Glomerular visceral epithelial cell (primary cell): ENCODE measurements around the gene KCNQ1.

Source experiments
- DNase-seq: peaks from one replicate; pipeline ENCODE4 v3.0.0-alpha.2; 2016; ENCODE audit errors: extremely low spot score

The KCNQ1 gene

DNA sequence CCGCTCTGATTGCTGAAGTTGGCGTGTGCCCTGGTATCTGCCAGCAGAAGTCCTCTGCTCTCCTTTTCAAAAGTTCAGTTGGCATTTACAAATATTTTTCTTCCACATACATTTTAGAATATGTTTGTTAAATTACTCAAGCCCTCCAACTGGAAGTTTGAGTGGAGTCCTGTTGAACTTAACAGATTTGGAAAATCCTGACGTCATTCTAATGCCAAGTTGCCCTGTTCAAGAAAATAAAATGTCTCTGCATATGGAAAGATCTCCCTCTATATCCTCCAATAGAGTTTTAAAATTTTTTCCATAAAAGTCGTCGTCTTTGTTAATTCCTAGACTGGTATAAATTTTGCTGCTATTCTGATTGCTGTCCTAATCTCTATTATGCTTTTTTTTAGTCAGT is 251.6 kb downstream of the KCNQ1 start:
- no peak for DNase-seq

DNA sequence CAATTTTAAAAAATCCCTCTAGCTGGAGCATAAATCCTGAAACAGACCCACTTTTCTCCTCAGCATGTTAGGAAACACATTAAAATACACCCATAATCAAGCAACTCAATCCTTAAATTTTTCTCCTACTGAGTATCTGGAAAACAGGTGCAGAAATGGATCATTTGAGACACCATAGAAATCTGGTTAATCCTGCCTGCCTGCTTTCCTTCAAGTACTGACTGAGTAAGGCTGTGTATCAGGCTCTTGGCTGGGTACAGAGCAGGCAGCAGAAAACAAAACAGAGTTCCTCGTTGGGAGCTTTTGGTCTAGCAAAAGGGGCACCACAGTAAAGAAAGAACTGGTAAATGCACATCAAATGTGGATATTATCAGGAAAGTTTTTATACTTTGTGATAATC is 253.1 kb downstream of the KCNQ1 start:
- DNase-seq = no peak

DNA sequence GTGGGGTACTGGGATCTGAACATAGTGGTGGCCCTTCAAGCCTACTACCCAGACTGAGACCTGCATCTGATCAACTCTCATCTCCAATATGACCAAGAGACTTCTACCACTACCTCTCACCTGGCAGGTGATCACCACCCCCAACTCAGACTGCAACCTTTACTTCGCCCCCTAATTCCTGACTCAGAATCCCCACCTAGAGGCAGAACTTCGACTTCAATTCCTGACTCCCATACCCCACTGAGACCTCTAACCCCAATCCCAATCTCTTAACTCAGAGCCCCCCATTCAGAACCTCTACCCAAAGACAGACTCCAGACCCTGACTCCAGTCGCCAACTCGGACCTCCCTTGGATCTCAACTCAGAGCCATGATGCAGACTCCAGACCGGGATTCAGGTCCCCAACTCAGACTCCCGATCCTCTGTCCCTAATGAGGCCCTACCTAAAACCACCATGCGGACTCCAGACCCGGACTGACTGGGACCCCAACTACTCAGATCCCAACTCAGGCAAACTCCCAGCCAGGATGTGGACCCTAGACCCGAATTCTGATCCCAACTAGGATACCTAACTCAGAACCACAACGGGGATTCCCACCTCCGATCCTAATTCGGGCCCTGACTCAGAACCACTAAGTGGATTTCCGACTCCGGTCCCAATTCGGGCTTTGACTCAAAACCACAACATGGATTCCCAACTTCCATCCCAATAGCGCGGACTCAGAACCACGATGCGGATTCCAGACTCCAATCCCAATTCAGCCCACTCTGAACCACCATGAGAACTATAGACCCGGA is 253.8 kb downstream of the KCNQ1 start:
- DNase-seq = no peak

DNA sequence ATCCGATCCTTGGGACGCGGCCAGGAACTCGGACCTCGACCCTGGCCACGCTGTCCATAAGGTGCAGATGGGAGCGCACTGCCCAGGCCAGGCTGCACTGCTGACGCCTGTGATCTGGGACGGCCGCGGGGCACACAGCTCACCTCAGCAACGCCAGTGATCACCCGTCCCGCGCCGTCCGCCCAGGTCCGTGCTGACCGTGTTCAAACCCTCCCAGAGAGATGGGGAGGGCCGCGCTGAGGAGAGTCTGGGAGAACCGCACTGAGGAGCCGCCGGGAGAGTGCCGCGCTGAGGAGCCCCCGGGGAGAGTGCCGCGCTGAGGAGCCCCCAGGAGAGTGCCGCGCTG is 254.3 kb downstream of the KCNQ1 start:
- DNase-seq = no peak

DNA sequence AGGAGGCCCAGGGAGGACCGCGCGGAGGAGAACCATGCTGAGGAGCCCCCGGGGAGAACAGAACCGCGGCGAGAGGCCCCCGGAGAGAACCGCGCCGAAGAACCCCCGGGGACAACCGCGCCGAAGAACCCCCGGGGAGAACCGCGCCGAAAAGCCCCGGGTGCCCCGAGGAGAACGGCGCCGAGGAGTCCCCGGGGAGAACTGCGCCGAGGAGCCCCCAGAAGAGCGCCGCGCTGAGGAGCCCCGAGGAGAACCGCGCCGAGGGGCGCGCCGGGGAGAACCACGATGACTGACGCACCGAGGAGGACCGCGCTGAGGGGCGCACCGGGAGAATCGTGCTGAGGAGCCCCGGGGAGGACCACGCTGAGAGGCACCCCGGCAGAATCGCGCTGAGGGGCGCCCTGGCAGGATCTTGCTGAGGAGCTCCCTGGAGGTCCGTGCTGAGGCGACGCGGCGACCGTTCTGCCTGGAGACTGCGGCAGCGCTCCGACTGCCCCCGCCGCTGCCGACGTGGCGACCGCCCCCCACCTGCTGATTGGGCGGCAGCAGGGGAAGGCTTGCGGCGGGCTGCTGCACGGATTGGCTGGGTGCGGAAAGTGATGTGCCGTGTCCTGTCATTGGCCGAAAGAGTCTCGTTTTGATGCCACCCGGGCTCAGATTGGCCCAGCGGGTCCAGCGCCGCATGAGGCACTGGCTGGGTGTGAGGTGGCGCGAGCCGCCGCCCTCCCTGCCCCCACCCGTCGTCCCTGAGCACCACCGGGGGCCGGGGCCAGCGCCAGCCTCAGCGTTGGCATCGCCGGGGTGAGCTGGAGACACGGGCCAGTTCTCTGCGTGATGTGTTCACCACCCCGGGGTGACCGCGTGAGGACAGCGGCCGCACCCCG is 255.0 kb downstream of the KCNQ1 start, which contains the start of gene KCNQ1OT1:
Gene KCNQ1OT1 (minus strand): TSS at position 464 of the 884 bp plus-strand sequence.
- DNase-seq = peak; percentile 90

DNA sequence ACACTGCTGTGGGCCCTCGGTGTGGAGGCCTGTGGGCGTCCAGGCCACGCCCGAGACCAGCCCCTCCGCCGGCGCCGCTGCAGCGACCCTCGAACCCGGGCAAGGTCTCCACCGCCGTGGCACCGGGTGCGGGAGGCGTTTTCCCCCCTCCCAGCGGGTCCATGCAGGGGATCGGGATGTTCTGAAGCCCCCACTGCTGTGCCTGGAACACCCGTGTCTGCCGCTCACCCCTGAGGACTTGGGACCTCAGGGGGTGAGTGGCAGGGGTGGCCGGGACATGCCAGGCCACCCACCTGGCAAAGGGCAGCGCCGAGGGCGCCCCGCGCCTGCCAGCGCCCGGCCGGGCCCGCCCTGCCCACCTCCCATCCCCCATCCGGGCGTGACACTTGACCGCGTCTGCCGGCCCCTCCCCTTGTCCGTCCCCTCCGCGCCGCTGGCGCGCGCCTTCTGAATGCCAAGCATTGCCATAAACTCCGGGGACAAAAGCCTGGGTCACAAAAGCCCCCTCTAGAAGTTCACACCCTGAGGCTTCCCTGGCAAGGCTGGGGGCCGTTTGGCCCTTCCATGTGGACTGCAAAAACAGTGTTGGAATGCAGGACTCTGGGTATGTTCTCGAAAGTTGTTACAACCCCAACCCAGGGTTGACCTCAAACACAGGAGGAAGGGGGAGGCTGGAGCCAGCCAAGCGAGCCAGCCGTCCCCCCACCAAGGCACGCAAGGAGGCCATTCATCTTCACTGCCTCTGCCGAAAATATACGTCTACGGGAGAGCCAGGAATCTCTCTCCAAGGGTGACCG is 255.8 kb downstream of the KCNQ1 start:
- DNase-seq = peak; percentile 52

DNA sequence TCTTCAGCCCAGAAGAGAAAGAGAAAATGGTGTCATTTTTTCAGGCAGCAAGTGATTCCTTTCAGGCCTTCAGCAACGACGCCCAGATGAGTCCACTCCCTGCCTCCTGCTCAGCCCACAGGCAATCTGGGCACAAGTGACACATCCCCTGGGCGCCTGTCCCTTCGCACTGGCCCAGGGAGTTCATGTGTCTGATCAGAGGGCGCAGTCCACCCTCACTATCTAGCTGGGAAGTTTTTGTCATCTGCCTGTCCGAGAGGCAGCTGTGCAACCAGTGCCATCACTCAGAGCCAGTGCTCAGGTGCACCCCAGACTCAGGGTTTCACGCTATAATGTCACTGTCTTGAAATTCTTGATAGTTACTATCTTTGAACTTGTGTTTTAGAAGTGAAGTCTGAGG is 256.4 kb downstream of the KCNQ1 start:
- DNase-seq = no peak

DNA sequence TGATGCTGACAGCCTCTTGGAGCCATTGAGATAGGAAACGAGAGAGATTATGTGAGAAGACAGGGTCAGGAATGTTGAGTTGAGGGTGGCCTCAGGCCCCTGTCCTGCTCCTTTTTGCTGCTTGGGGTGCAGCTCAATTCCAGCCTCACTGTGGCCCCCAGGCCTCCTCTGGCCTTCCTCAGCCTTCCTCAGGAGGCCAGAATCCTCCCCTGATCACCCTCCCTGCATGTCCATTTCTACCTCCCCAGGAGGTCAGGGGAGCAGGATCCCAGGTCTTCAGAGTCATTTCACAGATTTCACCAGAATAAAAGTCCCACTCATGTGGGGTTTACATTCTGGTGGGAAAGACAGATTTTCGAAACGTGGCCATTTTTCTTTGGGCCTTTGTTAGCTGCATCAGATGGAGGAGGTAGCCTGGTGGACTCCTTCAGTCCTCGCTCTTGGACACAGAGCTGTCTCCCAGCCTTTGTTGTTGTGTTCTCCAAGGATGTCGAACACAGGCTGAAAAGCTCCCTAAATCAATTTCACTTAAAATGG is 257.2 kb downstream of the KCNQ1 start:
- DNase-seq = no peak

DNA sequence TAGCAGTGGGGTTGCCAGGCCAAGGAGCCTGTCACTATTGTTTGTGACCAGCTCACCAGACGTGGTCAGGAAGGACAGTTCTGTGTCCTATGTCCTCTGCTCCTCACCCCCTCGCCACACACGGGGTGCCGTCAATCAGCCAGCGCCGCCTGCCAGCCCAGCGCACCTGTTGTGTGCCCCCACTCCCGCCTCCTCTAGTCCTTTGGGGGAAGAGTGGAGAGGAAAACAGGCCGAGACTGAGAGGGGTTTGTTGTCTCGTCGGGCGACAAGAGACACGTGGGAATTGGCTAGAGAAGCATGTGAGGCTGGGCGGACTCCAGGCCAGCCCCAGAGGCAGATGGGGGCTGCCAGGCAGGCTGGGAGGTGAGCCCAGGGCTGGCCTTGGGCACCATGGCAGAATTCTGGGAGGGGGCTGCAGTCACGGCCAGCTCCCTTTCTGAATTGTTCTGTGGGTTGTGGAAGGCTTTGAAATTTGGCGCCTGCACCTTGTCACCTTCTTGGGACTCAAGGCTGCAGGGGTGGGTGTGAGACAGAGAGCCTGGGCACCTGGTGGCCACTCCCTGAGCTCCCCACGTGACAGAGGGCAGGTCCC is 258.1 kb downstream of the KCNQ1 start:
- no peak for DNase-seq

DNA sequence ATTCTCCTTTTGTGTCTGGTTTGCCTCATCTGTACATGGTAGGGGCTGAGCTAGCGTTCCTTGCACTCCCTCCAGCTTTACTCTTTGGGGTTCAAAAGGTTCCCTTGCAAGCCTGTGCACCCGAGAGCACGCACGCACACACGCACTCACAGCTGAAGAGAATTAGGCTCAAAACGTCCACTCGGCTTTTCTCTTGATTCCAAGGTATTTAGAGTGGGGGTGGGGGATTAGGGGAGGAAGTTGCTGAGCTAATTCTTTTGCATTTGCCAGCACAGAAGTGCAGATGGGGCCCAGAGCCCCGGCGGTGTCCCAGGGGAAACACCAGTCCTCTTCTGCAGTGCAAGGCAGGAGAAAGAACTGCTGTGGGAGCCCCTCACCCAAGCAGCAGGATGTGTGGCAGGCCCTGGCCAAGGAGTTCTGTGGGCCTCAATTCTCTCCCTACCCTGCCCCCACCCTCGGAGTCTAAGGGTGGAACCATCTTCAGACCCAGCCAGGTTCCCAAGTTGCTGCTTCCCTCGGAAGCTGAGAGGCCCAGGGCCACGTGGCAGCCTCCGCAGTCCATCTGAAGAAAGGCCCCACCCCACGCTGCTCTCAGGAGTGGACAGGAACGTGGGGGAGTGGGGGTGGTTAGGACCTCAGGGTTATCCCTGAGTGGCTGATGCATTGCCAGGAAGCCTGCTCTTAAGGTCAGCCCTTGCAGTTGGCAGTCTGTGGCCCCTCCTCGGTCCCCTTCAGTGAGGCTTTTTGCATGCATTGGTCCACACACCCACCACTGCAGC is 258.7 kb downstream of the KCNQ1 start:
- DNase-seq = no peak

DNA sequence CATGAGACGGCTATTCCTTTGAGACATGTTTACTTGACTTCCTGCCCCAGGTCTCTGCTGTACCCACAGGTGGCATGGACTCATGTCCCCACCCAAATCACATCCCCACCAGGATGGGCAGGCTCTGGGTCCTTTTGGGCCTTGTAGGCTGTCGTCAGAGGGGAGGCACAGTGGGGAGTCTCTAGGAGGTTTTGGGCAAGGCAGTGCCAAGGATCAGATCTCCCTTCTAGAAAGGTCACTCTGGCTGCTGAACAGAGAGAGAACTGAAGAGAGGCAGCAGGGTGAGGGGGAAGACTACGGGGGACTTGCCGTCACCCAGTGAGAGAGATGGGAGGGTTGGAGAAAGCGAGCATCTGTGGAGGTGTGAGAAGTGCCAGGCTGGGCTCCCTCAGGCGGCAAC is 259.5 kb downstream of the KCNQ1 start:
- DNase-seq = no peak

DNA sequence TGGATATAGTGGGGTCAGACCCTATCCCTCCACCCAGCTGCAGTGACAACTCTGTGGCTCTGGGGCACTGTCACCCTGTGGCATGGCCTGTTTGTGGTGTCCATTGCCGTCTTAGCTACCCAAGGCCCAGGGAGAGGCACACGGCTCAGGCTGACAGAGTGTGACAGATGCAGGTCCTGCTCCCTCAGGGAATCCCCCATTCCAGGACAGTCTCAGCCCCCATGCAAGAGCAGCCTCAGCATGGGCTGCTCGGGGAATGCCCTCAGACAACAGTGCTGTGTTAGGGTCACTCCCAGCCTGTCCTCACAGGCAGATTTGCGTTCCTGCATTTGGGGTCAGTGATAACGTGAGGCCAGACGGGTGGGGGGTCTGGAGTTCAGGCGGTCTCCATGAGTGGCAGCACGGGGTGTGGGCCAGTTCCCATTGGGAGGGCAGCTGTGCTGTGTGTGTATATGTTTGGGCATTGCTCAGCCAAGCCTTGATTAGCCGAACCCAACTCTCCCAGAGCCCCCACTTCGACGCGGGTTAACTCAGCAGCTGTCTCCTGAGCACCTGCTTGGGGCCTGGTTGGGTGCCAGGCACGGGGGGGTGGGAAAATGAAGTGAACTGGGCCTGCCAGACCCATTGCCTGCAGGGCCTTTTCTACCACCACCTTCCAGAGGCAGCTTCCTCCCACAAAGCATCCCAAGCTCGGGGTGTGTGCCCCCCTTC is 260.2 kb downstream of the KCNQ1 start:
- DNase-seq = no peak

DNA sequence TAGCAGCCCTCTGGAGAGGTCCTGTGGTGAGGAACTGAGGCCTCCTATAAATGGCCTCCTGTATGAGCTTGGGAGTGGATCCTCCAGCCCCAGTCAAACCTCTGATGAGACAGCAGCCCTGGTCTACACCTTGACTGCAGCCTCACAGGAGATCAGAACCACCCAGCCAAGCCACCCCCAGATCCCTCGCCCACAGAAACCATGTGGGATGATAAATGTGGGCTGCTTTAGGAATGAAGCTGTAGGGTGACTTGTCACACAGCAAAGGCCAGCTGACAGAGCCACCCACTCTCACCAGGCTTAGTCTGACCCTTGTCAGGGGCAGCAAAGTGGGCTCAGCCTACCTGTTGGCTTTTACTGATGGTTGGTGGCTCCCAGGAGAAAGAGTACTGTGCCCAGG is 261.5 kb downstream of the KCNQ1 start:
- DNase-seq = no peak

DNA sequence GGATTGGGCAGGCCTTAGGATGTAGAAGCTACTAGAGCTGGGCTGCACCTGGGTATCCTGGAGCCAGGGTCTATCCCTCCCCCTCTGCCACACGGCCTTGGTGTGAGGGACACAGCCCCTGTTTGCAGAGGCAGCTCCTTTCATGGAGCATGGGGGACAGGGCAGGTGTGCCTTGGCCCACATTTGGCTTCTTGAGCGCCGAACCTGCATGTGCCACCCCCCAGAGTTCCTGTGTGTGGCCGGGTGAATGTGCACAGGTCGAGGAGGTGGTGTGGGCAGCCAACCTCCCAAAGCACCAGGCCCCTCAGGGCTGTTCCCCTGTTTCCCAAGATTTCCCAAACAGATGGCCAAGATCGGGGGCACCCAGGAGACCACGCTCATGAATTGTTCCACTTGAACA is 262.9 kb downstream of the KCNQ1 start:
- DNase-seq = no peak

DNA sequence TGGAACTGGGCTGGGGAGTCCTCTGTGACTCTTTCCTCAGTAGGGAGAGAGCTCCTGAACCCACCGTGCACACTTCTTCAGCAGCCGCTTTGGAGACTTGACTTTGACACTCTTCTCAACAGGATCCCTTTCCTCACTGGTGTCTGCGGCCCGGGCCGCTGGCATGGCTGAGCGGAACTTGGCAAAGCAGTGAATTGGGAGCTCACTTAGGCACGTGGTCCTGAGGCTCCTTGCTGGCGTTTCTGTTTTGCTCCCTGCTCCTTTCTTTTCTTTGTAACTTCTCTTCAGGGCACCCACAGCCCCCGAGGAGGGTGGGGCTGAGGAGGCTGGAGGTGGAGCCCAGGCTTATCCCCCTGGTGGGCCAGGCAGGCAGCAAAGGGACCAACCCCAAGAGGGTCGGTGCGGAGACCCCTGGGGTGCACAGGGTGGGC is 263.4 kb downstream of the KCNQ1 start:
- DNase-seq = no peak

DNA sequence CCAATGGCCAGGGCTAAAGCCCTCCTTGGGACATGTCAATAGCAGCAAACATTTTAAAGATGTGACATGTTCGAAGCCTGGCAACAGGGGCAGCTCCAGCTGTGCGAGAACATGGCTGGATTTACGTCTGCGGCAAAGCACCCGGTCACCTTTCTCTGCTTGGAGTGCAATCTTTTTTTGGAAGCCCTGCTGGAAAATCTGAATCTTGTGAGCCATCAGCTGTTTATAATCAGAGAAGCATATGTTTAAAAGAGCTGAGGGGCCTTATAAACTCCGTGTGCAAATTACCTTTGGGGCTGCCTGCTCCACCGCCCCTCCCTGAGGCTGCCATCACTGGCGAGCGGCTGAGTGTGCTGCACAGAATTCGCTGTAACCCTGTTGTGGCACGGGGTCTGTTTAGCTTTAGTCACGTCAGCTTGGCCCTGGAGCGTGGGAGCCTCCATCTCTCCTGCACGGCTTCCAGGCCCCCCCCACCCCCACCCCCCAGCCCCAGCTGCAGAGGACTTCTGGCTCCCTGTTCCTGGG is 264.0 kb downstream of the KCNQ1 start:
- no peak for DNase-seq

DNA sequence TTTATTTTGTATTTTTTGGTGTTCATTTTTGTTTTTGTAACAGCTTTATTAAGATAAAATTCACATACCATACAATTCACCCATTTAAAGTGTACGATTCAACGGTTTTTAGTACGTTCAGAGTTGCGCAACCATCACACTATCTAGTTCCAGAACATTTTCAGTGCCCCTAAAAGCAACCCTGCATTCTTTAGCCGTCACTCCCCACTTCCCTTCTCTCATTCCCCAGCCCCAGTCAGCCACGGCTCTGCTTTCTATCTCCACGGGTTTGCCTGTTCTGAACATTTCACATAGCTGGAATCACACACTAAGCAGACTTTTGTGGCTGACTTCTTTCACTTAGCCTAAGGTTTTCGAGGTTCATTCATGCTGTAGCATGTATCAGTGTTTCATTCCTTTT is 264.6 kb downstream of the KCNQ1 start:
- DNase-seq = no peak

DNA sequence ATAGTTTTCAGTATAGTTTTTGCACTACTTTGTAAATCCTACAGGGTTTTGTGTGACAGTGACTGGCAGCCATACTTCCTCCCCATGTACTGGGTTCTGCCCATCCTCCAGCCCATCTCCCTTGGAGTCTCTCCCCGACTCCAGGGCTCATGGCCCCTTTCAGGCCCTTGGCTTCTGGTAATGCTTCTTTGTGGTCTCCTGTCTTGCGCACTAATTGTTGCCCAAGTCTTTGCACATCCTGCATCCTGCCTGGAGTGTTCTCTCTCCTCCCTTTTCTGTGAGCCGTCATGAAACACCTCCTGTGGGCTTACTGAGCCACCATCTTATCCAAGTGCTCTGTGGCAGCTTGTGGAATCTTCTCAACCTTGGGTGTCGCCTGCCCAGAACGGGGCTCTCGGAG is 266.4 kb downstream of the KCNQ1 start:
- no peak for DNase-seq

DNA sequence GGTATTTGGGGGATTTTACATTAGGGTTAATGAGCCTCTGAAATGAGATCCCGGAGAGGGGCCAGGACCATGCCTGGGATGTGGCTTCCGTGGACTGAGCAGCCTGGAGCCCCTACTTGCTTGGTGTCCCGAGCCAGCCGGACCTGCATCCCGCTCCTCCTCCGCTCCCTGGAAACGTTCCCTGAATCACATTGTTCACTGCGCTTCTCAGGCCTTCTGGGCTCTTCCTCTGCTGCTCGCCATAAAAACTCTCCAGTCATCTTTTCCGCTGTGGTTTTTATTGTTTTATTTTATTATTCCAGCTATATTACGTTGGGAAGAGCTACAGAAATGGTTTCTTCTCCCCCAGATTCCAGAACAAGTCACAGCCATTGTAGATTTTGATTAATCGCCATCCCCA is 268.3 kb downstream of the KCNQ1 start:
- no peak for DNase-seq
